HL-60 (cell line): ENCODE results near the gene ARHGEF6.

Source experiments
- GABPA ChIP-seq: IDR thresholded peaks from 2 replicates; pipeline ENCODE4 v1.6.1; 2012; ENCODE audit warnings: low read depth
- POLR2AphosphoS5 ChIP-seq: IDR thresholded peaks from 2 replicates; pipeline ENCODE4 v1.6.1; 2012; ENCODE audit warnings: low read depth
- TF ChIP-seq, protein P1 (sequence below): IDR thresholded peaks from one replicate; pipeline ENCODE4 v1.5.1; 2011; ENCODE audit warnings: low read length, control low read depth, inconsistent platforms; ENCODE audit not compliant: insufficient read depth
- TF ChIP-seq, protein P2 (sequence below): IDR thresholded peaks from 2 replicates; pipeline ENCODE4 v1.6.1; 2012; ENCODE audit warnings: low read depth; ENCODE audit not compliant: insufficient replicate concordance

DNA sequence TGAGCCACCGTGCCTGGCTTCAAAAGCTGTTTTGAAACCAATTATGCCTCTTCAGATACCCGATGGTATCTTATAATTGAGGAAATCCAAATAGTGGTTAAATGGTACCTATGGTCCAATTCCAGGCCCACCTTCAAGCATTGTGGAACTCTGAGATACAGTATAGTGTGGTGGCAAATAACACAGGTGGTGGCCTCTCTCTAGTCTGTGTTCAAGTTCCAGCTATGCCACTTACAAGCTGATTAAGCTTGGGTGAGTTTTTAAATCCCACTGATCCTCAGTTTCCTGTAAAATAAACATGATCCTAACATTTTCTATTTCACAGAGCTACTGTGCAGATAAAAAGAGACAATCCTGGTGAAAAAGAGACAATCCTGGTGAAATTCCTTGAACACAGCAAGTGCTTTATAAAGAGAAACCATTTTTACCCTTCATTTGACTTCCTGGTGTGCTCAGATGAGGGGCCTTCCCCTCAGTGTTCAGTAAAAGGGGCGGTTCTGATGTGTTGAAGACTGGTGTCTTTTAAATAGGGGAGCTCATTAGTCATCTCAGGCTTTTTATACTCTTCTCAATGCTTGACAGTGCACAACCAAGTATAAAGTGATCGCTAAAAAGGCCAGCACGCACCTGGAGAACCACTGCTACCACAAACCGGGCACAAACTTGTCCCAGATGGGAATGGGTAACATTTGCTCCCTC, 163.6 kb downstream of the ARHGEF6 start:
- TF ChIP-seq, protein P1, sequence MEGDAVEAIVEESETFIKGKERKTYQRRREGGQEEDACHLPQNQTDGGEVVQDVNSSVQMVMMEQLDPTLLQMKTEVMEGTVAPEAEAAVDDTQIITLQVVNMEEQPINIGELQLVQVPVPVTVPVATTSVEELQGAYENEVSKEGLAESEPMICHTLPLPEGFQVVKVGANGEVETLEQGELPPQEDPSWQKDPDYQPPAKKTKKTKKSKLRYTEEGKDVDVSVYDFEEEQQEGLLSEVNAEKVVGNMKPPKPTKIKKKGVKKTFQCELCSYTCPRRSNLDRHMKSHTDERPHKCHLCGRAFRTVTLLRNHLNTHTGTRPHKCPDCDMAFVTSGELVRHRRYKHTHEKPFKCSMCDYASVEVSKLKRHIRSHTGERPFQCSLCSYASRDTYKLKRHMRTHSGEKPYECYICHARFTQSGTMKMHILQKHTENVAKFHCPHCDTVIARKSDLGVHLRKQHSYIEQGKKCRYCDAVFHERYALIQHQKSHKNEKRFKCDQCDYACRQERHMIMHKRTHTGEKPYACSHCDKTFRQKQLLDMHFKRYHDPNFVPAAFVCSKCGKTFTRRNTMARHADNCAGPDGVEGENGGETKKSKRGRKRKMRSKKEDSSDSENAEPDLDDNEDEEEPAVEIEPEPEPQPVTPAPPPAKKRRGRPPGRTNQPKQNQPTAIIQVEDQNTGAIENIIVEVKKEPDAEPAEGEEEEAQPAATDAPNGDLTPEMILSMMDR = no peak
- TF ChIP-seq GABPA (no peak), POLR2AphosphoS5 (no peak)
- TF ChIP-seq, protein P2, sequence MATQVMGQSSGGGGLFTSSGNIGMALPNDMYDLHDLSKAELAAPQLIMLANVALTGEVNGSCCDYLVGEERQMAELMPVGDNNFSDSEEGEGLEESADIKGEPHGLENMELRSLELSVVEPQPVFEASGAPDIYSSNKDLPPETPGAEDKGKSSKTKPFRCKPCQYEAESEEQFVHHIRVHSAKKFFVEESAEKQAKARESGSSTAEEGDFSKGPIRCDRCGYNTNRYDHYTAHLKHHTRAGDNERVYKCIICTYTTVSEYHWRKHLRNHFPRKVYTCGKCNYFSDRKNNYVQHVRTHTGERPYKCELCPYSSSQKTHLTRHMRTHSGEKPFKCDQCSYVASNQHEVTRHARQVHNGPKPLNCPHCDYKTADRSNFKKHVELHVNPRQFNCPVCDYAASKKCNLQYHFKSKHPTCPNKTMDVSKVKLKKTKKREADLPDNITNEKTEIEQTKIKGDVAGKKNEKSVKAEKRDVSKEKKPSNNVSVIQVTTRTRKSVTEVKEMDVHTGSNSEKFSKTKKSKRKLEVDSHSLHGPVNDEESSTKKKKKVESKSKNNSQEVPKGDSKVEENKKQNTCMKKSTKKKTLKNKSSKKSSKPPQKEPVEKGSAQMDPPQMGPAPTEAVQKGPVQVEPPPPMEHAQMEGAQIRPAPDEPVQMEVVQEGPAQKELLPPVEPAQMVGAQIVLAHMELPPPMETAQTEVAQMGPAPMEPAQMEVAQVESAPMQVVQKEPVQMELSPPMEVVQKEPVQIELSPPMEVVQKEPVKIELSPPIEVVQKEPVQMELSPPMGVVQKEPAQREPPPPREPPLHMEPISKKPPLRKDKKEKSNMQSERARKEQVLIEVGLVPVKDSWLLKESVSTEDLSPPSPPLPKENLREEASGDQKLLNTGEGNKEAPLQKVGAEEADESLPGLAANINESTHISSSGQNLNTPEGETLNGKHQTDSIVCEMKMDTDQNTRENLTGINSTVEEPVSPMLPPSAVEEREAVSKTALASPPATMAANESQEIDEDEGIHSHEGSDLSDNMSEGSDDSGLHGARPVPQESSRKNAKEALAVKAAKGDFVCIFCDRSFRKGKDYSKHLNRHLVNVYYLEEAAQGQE = no peak
